Inferior parietal cortex (tissue), 1 donor: ENCODE measurements around the gene SSH3.

ENCODE experiments used
- DNase-seq: peaks from one replicate; pipeline ENCODE4 v3.0.0-alpha.2; 2016; ENCODE audit errors: extremely low spot score

Gene SSH3

DNA sequence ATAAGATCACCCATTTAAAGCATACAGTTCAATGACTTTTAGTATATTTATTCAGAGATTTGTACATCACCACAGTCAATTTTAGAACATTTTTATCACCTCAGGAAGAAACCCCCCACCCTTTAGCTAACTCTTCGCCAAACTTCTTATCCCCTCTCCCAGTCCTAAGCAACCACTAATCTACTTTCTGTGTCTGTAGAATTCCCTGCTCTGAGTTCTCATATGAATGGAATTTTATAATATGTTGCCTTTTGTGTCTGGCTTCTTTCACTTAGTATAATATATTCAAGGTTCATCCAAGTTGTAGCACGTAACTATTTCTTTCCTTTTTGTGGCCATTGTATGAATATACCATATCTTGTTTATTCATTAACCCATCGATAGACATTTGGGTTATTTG is 10.7 kb upstream of the SSH3 start:
- no peak for DNase-seq

DNA sequence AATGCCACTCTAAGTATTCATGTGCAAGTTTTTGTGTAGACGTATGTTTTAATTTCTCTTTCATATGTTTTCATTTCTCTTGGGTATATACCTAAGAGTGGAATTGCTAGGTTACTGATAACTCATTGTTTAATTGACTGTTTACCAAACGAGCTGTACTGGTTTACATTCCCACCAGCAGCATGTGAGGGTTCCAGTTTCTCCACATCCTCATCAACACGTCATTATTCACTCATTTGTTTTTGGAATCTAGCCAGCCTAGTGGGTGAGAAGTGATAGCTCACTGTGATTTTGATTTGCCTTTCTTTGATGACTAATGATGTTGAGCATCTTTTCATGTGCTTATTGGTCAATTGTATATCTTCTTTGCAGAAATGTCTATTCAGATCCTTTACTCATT is 10.2 kb upstream of the SSH3 start:
- no peak for DNase-seq

DNA sequence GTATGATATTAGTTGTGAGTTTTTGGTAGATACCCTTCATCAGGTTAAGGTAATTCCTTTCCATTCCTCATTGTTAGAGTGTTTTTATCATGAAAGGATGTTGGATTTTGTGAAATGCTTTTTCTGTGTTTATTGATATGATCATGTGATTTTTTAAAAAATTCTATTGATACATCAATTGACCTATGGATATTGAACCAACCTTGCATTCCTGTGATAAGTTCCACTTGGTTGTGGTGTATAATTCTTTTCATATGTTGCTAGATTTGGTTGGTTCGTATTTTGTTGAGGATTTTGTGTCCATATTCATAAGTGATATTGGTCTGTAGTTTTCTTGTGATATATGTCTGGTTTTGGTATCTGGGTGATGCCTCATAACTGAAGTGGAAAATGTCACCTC is 7.5 kb upstream of the SSH3 start:
- DNase-seq: no peak

DNA sequence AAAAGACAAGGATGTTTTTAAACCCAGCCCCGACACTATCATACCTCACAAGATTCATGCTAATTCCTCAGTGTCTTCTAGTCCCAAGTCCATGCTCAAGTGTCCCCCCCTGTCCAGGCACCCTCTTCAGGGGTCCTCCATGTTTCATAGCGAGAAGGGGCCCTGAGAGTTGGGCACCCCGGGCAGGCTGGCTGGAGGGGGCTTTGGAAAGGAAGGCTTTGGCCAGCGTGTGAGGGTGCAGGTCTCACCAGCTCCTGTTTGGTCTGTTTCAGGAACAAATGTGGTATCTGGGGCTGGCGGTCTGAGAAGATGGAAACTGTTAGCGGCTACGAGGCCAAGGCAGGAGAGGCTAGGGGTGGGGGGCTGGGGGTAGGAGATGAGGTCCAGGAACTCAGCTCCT is 4.5 kb upstream of the SSH3 start:
- DNase-seq: no peak

DNA sequence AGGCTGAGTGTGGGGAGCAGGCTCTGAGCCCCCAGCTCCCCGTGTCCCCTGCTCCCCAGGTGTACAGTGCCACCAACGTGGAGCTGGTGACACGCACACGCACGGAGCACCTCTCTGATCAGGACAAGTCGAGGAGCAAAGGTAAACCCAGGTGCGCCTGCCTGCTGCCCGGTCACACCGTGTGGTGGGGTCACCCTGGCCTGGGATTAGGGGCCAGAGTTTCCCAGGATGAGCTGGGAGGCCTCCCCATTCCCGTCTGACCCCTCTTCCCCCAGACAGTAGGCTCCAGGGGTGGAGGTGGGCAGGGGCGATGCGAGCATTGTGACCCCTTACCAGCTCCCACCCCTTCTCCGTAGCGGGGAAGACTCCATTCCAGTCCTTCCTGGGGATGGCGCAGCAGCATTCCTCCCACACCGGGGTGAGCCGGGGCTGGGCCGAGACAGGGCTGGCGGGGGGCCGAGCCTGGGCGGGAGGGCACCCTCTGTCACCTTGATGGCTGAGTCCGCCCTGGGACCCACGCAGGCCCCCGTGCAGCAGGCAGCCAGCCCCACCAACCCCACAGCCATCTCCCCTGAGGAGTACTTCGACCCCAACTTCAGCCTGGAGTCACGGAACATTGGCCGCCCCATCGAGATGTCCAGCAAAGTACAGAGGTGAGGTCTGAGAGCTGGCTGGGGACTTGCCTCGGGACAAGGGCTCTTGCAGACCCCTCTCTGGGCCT is 3.7 kb upstream of the SSH3 start:
- DNase-seq: no peak

DNA sequence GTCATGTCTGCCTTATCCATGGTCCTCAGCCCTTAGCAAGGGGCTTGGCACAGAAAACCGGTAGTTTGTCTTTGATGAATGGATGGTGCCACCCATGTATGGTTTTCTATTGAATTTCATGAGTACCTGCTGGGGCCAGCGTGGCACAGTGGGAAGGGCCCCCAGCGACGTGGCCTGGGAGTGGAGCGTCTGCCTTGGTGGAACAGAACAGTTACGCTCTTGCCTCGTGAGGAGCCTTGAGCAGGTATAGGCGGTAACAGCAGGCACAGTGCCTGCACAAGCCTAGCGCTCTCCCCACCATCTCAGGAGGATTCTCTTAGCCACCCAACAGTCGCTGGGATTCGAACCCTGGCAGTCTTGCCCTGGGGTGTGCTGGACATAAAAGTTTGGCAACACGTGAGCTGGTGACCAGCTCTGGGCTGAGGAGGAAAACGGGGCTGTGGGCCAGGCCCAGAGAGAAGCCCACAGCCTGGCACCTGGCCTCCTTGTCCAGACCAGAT is 3.0 kb upstream of the SSH3 start:
- DNase-seq: no peak

DNA sequence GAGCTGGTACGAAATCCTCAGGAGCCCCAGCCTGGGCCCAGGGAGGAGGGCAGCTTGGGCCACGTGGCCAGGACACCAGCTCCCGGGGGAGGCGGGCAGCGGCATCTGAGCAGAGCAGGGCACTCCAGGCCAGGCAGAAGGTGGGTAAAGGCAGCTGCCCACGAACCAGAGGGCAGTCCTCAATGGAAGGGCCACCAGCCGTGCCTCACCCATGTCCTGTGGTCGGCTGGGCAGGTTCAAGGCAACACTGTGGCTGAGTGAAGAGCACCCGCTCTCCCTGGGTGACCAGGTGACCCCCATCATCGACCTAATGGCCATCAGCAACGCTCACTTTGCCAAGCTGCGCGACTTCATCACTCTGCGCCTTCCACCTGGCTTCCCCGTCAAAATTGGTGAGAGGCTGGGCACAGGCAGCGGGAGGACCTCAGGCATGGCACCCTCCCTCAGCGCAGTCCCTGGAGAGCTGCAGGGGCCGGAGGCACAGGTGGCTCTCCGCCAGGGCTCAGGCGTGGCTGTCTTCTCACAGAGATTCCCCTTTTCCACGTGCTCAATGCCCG is 2.5 kb upstream of the SSH3 start:
- no peak for DNase-seq

DNA sequence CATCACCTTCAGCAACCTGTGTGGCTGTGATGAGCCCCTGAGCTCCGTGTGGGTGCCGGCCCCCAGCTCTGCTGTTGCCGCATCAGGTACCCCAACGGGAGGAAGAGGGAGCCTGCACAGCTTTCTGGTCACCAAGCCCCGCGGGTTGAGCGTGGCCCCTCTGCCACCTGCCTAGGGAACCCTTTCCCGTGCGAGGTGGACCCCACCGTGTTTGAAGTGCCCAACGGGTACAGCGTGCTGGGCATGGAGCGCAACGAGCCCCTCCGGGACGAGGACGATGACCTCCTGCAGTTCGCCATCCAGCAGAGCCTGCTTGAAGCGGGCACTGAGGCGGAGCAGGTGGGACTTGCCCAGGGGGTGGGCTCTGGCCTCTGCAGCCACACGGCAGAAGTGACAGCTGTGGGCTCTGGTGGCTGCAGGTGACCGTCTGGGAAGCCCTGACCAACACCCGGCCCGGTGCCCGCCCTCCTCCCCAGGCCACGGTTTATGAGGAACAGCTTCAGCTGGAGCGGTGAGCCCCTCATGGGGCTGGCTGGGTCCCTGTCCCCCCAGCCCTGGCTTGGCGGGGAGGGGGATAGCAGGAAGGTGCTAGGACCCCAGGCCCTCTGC is 1.9 kb upstream of the SSH3 start:
- no peak for DNase-seq

DNA sequence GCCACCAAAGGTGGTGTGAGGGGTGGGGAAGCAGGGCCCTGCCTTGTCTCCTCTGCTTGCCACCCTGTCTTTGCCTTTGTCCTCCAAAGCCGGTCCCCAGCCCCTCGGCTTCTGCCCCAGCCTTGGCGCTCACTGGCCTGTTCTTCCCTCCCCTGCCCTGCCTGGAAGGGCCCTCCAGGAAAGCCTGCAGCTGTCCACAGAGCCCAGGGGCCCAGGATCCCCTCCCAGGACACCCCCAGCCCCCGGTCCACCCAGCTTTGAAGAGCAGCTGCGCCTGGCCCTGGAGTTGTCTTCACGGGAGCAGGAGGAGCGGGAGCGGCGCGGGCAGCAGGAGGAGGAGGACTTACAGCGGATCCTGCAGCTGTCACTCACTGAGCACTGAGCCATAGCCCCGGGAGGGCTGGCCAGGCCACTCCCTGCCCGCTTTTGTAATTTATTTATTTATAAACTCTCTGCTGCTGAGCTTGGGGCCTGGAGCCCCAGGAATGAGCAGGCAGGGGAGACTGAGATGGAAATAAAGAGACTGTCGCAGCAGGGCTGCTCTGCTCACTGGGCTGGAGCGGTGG is 1.3 kb upstream of the SSH3 start:
- DNase-seq: no peak

DNA sequence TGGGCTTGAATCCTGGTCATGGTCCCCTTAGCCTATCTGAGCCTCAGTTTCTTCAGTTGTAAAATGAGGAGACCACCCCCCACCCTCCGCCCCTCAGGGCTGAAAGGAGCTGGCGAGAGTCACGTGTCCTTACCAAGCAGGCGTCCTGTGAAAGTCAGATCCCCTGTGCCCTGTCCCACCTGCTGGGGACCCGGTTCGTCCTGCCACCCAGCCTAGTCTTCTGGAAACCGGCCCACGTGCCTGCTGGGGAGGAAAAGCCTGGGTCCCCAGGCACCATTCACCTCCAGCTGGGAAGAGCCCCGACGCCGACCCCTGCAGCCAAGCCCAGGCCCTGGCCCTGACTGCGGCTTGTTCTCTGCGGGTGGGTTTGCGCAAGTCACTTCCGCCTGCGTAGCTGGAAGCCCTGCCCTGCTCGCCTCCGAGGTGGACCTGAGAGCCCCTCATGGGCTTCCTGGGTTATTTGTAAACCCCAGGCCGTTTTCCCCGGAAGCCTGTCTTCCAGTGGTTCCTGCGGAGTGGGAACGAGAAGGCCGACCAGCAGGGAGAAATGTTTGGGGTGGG is 679 bp upstream of the SSH3 start:
- no peak for DNase-seq

DNA sequence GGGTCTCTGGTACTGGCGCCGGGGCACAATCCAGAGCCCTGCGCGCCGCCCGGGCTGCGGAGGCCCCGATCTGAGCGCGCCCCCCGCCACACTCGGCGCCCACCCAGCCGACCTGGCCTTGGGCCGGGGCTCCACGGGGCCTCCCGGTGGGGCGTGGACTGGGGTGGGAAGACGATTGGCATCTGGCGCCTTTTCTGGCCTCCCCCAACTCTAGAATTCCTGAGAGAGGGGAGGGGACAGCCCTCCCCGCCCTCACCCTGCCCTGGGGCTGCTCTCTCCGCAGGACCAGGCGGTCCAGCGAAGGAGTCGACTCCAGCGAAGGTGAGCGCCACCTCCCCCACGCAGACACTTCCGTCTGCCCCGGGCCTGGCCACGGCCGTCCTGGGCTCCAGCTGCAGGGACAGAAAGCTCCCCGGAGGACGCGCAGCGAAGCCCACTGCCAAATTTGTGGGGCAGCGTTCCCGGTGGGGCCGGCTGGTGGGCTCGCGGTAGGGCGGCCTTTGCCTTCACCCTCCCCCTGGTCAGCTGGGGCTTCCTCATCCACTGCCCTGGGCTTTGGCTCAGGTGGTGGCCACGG is 593 bp downstream of the SSH3 start:
- no peak for DNase-seq

DNA sequence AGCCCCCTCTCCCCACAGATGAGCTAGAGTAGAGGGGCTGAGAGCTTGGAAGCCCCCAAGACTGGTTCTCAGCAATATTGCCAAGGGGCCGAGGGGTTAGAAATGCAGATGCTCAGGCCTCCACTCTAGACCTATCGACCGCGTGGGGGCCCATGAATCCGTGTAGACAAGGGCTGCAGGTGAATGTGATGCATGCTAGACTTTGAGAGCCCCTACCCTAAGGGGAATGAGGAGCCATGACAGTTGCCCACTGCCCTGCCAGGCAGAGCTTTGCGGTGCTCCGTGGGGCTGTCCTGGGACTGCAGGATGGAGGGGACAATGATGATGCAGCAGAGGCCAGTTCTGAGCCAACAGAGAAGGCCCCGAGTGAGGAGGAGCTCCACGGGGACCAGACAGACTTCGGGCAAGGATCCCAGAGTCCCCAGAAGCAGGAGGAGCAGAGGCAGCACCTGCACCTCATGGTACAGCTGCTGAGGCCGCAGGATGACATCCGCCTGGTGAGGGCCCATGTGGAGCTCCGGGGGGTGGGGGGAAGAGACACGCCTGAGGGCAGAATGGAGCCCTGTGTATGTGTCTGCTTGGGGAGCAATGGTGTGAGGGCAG is 1.3 kb downstream of the SSH3 start:
- no peak for DNase-seq

DNA sequence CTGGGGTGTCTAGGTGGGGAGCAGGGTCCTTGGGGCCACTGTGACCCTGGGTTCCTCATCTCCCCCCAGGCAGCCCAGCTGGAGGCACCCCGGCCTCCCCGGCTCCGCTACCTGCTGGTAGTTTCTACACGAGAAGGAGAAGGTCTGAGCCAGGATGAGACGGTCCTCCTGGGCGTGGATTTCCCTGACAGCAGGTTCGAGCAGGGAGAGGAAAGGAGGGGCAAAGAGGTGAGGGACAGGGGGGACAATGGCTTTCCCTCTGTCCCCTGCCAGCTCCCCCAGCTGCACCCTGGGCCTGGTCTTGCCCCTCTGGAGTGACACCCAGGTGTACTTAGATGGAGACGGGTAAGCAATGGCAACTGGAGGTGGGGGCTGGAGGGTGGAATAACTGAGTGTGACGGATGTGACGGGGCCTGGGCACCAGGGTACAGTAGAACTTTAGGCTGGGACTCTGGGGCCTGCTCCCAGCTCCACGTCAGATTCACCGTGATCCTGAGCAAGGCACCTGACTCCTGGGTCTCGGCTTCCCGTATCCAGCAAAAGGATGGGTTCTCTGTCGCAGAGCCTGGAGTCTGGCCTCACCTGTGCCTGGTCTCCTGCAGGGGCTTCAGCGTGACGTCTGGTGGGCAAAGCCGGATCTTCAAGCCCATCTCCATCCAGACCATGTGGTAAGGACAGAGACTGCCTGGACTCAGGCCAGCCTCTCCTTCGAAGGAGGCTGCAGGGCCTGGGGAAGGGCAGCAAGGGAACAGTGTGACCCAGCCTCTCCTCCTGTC is 3.6 kb downstream of the SSH3 start:
- no peak for DNase-seq

DNA sequence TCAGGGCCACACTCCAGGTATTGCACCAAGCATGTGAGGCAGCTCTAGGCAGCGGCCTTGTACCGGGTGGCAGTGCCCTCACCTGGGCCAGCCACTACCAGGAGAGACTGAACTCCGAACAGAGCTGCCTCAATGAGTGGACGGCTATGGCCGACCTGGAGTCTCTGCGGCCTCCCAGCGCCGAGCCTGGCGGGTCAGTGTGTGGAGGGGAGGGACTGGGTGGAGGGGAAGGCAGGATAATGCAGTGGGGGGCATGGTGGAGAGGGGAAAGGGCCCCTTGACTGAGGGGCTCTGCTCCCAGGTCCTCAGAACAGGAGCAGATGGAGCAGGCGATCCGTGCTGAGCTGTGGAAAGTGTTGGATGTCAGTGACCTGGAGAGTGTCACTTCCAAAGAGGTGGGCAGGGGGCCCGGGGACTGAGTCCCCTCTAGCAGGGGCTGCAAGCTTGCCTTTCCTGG is 4.2 kb downstream of the SSH3 start:
- DNase-seq: no peak

DNA sequence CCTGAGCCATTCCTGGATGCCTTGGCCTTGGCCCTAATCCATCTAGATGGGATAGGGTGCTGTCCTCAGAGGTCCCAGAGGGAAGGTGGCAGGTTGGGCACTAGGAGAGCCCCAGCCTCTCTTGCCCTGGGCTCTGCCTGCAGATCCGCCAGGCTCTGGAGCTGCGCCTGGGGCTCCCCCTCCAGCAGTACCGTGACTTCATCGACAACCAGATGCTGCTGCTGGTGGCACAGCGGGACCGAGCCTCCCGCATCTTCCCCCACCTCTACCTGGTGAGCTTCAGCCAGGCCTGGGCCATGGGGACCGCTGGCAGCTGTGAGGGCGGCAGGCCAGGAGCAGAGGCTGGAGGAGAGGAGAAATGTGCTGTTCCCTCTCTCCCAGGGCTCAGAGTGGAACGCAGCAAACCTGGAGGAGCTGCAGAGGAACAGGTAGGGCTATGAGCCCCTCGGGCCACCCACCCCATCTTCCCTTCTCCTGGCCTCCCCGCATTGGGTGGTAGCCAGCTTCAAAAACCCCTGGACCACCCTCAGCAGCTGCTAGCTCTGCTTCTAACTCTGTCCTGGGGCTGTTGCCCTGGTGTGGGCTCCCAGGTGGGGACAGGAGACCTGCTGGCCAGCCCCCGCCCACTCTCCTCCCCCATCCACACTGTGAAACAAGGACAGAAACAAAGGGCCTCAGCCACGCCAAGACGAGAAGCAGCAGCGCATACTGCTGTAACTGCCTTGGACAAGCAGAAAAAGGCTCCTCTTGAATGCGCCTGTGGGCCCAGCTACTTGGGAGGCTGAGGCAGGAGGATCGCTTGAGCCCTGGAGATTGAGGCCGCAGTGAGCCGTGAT is 4.9 kb downstream of the SSH3 start:
- DNase-seq: no peak

DNA sequence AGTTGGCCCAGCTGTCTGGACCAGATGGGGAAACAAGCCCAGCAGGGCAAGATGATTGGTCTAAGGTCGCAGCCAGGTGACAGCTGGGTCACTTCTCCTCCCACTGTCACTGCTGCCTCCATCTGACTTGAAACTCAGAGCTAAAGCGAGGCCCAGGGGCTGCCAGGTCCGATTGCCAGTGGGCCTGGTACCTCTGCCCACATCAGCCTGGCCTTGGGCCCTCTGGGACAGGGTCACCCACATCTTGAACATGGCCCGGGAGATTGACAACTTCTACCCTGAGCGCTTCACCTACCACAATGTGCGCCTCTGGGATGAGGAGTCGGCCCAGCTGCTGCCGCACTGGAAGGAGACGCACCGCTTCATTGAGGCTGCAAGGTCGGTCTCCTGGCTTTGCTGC is 5.8 kb downstream of the SSH3 start:
- no peak for DNase-seq

DNA sequence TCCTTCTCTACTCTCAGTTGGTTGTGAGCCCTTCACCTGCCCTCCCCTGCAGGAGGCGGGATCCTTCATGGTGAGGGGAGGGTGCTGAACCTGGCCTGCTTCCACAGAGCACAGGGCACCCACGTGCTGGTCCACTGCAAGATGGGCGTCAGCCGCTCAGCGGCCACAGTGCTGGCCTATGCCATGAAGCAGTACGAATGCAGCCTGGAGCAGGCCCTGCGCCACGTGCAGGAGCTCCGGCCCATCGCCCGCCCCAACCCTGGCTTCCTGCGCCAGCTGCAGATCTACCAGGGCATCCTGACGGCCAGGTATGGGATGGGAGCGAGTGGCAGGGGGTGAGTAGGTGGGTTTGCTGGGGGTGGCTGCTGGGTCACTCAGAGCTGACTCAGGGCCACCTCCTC is 6.3 kb downstream of the SSH3 start:
- no peak for DNase-seq

DNA sequence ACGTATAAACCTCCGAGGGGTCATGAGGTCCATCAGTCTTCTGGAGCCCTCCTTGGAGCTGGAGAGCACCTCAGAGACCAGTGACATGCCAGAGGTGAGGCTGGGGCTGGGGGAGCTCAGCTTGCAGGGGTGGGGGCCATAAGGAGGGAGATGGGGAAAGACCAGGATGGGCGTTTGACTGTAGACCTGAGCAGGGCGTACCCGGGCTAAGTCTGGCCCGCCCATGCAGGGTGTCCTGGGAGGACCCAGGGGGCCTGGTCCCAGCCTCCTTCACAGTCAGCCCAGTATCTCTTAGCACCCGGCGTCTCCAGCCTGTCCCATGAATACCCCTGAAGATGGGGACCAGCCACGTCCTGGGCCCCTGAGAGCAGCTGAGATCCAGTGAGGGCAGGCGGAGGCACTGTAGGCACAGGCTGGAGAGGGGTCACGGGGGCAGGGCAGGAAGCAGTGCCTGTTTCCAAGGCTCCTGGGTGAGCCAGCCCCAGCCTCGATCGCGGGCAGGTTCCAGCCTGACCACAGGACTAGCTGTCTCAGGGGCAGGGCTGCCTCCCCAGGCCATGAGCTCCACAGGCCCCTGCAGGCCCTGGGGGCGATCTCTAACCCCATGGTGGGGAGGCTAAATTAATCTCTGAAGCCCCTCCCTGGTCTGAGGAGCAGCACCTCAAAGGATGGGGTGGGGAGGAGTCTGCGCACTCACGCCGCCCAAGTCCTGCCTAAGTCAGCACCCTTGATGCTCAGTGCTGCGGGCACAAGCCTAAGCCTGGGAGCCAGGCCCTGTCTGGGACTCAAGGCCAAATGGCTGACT is 7.1 kb downstream of the SSH3 start:
- DNase-seq: no peak

DNA sequence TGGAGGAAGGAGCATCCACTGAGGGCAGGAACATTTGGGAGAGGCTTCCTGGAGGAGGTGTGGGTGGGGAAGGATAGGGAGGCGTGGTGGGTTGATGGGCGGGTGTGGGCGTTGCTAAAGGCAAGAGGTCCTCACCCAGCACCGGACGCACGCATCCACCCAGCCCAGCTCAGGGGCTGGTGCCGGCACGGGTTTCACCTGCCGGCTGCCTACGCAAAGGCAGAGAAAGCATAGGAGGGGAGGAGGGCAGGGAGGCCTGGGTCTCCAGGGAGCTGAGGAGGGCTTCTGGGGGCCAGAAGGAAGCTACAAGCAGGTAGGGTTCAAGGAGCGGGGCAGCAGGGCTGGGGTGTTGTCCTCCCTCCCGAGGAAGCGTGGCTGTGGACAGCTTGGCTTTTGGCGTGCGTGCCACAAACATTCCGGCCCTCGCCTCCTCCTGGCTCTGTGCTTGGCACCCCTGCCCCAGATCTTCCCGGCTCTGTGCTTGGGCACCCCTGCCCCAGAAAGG is 7.8 kb downstream of the SSH3 start:
- no peak for DNase-seq
